Myometrial cell (primary cell): Measurements from ENCODE around the gene ZDHHC17. TPM values are rescaled to one million over a fixed set of nuclear protein-coding genes. Genes with fewer than 3 reads are reported as not detected.

ENCODE experiments used
- total RNA-seq: library from RNA; depleted of rRNA; stranded (reverse); fragments of >200 nt; gene quantifications from 2 replicates; pipeline ENCODE4 v1.2.3, GENCODE V29; 2015

ZDHHC17 gene, protein sequence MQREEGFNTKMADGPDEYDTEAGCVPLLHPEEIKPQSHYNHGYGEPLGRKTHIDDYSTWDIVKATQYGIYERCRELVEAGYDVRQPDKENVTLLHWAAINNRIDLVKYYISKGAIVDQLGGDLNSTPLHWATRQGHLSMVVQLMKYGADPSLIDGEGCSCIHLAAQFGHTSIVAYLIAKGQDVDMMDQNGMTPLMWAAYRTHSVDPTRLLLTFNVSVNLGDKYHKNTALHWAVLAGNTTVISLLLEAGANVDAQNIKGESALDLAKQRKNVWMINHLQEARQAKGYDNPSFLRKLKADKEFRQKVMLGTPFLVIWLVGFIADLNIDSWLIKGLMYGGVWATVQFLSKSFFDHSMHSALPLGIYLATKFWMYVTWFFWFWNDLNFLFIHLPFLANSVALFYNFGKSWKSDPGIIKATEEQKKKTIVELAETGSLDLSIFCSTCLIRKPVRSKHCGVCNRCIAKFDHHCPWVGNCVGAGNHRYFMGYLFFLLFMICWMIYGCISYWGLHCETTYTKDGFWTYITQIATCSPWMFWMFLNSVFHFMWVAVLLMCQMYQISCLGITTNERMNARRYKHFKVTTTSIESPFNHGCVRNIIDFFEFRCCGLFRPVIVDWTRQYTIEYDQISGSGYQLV
- 10.4 and 18.1 TPM in 2 replicates for total RNA-seq

DNA sequence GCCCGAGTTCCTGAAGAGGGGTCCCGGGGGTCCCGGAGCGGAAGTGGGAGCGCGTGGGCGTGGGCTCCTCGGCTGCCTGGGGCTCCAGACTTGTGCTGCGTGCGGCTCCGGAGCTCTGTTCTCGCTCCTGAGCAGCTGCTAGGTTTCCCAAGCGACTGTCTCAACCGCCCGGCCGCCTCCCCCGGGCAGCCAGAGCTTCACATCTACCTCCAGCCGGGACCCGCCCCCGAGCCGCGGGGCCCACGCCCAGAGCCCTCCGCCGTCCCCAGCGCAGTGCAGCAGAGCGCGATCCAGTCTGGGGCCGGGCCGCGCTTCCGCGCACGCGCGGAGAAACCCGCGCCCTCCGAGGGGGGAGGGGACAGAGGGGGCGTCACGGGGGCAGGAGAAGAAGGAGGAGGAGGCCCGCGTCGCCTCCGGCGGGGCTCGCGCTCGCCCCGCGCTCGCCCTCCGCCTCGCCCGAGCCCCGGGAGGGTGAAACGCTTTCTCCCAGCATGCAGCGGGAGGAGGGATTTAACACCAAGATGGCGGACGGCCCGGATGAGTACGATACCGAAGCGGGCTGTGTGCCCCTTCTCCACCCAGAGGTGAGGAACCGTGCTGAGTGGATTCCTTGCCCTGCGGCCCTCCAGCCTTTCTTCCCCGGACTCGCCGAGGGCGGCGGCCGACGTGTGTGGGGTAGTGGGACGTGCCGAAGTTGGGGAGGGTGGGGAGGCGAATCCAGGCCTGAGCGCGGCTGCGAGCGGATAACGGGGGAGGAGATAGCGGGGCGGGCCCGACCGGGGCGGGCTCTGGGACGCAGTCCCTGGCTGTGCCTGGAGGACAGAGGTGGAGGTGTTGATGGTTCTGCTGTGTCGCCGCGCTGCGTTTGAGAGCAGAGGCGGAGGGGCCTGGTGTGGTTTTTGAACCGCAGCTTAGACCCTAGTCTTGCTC is at the start of gene ZDHHC17:
TSS of gene ZDHHC17 (plus strand) at position 370 of the 930 bp plus-strand sequence. CDS start at position 492, 122 bp downstream.

DNA sequence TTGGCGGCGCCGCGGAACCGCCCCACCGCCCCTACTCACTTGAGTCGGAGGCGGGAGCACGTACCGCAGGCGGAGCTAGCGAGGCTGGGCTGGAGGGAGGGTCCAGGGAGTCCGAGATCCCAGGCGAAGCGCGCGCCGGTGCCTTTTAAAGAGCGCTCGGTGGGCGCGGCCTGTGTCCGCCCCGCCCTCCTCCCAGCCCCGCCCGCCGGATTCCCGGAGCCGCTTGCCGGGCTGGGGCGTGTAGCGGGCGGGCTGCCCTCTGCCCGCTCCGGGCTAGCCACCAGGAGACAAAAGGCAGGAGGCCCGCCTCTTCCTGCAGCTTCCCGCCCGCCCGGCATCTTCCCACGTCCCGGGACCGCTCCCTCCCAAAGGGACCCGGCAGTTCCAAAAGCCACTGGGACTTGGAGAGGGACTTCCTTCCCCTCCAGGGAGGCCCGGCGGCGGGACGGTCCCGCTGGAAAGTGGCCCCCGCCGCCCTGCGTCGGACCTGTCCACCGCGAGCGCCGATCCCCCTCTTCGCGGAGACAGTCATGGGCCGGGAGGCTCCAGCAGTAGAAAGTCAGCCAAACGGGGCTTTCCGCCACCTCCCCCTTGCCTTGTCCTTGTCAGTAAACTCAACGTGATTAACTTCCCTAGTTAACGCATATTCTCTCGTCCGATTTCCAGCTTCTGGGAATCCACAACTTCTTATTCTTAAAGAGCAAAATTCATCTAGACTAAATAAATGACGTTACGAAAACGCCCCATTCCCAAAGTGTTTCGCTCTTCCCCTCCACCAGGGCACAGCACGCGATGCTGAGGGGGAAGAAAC is 115.2 kb downstream of the ZDHHC17 start, which contains the start of gene CSRP2:
TSS of gene CSRP2 (minus strand) at position 121 of the 811 bp plus-strand sequence. CDS start 12,759 bp downstream, outside the sequence.

Other genes with a start within 250 kb of the ZDHHC17 start
- gene OSBPL8, start 204.3 kb upstream of the ZDHHC17 start, total RNA-seq, result 42.7 and 50.7 TPM in 2 replicates
- 22.0 and 23.4 TPM in 2 replicates for gene CSRP2, start 114.9 kb downstream of the ZDHHC17 start, total RNA-seq